GM21367 (cell line): ENCODE results near the gene HOXB5.

Experiments
- ATAC-seq: cut with Tn5 transposase; IDR thresholded peaks from one replicate; pipeline ENCODE4 v1.9.1; 2021; ENCODE audit not compliant: unreplicated experiment

HOXB5 gene

DNA sequence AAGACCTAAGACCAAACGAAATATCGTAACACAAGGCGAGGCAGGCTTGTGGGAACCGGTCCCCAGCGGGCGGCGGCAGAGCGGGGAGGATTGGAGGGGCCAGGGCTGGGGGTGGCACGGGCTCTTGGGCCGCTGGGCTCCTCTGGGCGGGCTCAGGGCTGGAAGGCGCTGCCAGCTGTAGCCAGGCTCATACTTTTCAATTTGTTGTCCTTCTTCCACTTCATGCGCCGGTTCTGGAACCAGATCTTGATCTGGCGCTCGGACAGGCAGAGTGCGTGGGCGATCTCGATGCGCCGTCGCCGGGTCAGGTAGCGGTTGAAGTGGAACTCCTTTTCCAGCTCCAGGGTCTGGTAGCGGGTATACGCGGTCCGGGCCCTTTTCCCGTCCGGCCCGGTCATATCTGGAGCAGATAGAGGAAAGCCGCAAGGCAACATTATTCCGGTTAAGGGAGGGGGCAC lies 1.5 kb downstream of the HOXB5 start:
- no peak for ATAC-seq

DNA sequence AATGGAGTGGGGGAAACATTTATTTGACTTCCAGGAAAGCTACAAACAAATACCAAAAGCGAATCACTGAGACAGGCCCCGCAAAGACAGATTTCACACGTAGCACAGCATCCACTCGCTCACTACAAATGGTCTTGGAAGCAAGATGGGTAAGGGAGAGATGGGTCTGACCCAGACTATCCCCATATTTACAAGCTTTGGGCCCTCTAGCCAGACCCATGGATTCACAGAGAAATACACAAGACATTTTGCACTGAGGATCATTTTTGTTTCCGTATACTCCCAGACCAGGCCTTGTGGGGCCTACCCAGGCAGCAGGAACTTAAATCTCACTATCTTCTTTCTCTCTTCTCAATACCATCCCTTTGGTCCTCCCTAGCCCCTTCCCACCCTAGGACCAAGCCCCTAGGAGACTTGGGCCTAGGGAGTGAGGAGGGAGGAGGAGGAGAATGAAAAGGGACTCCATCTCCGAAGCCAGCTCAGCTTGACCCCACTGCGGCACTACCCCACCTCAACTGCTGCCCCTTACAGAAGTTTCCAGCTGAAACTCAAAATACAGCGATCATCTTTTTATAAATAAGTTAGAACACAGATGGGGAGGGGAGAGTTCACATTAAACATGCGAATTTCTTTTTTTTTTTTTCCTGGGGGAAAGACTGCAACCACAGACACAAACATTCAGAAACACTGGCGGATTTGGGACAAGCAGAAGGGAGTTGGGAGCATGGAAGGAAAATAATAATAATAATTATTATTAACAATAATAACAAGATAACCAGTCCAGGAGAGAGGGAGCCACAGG lies 2.1 kb downstream of the HOXB5 start:
- ATAC-seq = no peak

DNA sequence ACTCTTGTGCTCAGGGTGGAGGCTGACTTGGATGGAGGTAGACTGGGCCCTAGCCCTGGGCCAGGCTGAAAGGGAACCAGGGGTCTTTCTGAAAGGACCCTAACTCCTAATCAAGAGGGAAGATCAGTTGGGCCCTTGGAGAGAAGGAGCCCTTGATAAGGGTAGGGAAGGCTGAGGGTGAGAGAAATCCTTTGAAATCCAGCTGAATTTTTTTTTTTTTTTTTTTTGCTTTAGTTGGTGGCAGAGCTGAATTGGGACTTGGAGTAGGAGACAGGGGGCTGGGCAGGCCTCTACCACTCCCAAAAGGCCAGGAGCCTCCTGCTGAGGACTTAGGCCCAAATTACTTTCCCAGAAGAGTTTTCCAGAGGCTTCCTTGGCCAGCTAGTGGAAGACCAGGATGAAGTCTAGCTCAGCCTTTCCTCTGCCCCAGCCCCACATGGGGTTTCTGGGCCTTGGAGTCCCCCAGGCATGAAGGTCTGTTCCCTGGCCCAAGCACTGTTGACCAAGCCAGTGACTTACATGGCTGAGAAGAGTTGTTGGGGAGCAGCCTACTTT lies 2.9 kb downstream of the HOXB5 start:
- ATAC-seq = no peak

DNA sequence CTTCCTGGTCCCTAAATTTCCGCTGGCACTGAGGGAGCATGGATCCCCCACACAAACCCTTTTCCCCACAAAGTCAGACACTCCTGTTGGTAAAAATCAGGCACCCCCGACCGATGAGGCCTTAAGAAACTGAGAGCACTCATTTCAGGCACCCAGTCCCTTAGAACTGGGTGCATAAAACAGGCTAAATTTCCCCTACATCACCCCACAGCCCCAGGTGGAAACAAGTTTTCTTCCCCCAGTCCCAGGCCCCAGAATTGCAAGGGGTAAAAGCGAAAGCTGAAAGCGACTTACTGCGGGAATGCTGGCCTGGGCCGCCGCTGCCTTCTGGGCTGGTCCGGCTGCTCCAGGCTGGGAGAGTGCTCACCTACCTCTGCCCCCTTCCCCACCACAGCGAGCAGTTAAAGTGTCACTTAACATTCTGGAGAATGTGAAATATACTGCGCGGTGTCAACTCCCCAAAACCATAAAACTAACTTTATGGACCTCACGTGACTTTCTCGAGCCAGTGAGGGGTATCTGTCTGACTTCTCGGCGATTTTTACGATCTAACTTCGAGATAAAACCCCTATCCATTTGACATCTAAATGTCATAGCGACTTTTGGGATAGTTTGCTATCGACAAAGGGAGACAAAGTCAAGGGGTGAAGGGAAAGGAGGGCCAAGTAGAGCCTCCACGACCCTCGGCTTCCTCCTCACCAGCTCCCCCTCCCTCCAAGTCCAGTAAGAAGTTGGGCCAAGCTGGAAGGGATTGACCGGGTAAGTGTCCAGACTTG lies 3.6 kb downstream of the HOXB5 start, which contains the start of gene HOXB3:
TSS of gene HOXB3 (minus strand) at position 411 of the 776 bp plus-strand sequence. CDS start 37,767 bp downstream, outside the sequence.
- ATAC-seq = no peak

- ATAC-seq = no peak
These were observed 4.3 kb downstream of the HOXB5 start for GRCh38 chr17:48589060-48589830.

GRCh38 chr17:48588528-48588927 lies 5.1 kb downstream of the HOXB5 start:
- no peak for ATAC-seq

DNA sequence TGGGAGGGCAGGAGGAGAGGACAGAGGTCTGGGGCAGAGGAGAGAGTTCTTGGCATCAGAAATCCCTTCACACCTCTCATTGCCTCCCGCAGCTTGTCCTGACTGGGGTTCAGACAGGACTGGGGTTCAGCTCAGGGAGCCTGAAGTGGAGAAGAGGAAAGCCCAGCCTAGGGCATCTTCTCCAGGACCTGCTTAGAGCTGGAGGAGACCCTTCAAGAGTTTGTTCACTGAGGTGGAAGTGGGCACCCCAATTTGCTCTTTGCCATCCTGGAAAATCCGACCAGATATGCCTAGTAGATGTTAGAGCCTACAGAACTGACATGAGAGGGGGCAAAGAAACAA lies 5.5 kb downstream of the HOXB5 start:
- no peak for ATAC-seq

DNA sequence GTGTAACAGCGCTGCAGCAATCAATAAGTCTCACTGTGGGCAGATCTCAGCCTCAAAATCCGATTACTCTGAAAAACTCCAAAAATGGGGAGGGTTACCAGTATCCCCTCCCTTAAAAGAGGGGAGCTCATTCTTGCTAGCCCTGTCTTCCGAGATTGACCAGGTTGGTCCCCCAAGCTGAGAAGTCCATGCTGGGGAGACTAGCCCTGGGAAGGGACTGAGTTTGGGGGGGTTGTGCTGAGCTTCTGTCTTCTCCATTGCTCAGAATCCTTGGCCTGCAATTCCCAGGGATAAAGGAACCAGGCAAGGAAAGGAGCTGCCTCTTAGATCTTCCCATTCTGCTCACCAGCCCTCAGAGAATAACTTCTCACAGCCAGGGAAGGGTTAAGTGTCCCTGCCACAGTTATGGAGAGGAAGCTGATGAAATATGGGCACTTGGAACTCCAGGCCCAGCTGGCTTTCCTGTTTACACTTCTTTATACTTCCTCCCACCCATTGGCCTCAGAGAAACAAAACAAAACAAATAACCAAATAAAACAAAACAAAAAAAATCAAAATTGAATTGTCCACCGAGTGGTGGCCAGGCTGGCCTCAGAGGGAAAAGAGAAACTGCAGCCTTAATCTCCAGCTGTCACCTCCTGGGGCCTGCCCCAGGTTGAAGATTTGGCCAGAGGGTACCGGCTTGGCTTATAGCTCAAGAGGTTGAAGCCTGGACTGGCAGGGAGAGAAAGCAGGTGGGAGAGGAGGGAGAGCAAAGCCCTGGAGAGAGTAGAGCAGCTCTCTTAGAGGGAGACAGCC lies 6.1 kb downstream of the HOXB5 start:
- ATAC-seq = no peak

DNA sequence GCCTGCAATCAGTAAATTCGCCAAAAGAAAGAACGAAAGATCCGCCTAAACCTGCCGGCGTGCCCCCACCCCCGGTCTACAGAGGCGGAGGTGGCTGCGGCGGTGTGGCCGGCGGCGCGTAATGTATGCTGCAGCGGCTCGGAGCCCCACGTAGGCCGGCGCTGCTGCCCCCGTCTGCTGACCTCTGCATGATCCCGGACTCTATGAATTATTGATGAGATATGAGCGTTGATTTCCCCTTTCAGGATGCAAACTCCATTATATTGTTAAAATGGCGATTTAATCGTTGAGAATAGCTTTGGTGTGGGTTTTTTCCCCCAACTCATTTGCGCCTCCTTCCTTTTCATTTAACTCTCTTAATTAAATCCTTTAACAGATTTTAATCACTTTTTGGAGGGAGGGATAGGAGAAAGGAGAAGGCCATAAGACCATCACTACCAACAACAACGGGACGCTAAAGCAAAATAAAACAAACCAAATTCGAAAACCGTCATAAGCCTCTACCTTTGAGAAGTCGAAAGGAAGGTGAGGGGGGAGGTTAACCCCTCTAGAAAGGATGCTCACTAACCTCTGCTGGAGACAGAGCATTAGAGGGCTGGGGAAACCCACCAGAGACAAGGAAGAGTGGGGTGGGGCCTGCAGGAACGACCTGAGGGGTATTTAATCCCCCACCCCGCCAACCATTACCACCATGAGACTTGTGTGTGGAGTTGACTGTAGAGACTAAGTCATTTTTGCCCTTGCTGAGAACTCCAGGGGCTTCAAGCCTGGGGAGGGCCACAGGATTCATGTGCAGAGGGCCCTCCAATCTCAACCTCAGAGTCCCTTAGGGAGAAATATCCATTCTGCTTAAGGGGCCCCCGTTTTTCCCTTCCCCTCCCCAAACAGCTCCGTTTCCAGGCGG lies 7.0 kb downstream of the HOXB5 start:
- ATAC-seq = no peak

DNA sequence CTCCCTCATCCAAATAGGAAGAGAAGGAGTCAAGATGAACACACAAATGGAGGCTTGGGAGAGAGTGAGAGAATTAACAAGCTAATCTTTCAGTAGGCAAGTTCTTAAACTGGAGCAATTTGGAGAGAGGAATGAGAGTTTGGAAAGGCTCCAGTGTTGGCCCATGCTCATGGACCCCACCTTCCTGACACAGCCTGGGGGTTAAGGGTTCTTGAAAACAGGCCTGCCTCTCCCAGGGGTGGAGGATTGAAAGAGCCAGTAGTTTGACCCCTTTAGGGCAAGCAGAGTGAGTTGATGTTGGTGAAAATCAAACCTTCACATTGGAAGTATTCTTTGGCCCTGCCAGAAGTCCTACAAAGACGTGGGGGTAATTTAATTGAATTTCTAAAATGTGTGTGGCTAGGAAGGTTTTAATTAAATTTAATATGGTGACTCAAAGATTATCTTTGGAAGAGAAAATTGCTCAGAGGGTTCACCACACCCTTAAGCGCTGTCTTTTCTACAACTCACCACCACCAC lies 9.3 kb downstream of the HOXB5 start:
- ATAC-seq = no peak

DNA sequence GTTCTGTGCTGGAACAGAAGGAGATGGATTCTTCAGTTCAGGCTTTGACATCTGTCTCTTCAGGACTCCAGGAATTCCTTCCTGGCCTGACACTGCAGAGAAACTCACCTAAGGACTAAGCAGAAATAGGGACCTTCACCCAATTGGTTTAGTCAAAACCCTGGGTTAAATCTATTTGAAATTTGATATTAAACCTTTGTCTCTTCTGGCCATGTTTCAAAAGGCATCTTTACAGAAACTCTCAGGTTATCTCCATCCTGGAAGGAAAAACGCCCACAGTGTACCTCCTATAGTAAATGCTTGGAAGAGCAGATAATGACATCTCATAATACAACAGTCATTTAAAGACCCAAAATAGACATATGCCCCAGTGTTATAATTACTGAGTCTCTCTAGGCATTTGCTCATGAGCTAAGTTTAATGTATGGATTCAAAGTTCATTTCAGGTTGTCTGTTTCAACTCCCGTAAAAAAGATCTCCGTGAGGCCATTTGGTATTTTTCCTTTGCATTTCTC lies 9.8 kb downstream of the HOXB5 start:
- ATAC-seq = no peak

DNA sequence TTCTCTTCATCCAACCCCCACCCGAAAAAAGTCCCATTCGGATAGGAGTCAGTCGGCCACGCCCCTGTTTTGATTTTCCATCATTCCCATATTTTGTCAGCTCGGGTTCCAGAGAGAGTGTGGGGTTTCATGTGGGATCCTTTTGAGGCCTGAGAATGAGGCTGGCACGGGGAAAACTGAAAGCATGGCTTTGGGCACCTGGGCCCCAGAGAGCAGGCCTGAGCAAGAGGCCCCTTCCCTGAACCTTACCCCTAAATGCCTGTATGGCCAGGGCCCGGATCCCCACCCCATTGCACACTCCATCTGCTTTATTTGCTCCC lies 10.9 kb downstream of the HOXB5 start:
- ATAC-seq = no peak

GRCh38 chr17:48579760-48580554 lies 13.6 kb downstream of the HOXB5 start:
- no peak for ATAC-seq

GRCh38 chr17:48579471-48579759 lies 14.2 kb downstream of the HOXB5 start:
- ATAC-seq = no peak

GRCh38 chr17:48578616-48579470 lies 14.7 kb downstream of the HOXB5 start:
- no peak for ATAC-seq

- no peak for ATAC-seq
These were observed 15.5 kb downstream of the HOXB5 start, which contains the start of gene HOXB4 for GRCh38 chr17:48577946-48578615. TSS of gene HOXB4 (minus strand) at chr17:48578350. CDS start at chr17:48578319, 31 bp downstream.
